H1 (cell line): ENCODE data around the gene CAD. TPM values are rescaled to one million over a fixed set of nuclear protein-coding genes. Genes with fewer than 3 reads are reported as not detected.

ENCODE experiments used
- CTCF ChIA-PET: fragments of 300-600 bp; sonication (Branson Sonifier 250); formaldehyde crosslinking; loops from one replicate; lab custom pipeline; 2021; ENCODE audit not compliant: partially characterized antibody; lab: Charles Lee
- POLR2A ChIA-PET: fragments of 300-600 bp; sonication (Branson Sonifier 250); formaldehyde crosslinking; loops from one replicate; lab custom pipeline; 2021; ENCODE audit warnings: inconsistent platforms; ENCODE audit not compliant: partially characterized antibody; lab: Charles Lee
- DNase-seq, 2 experiments: peaks; one replicate each; pipeline versions ENCODE4 v3.0.0 to v3.0.0-alpha.2; 2010 to 2022; ENCODE audit warnings: low spot score in 2 of 2, low read depth in 1 of 2, mixed read lengths in 1 of 2
- FAIRE-seq: peaks from 2 replicates; lab custom pipeline; 2011; peaks lifted over from hg19 to GRCh38; lab: Jason Lieb, UNC
- H2AFZ ChIP-seq: 2 replicates; pipeline ENCODE4 v1.8.1; 2012; ENCODE audit warnings: low read length, inconsistent platforms
- H2AK5ac ChIP-seq: 2 replicates; pipeline ENCODE4 v1.6.1; 2013; ENCODE audit warnings: low read depth, low read length
- H2BK120ac ChIP-seq: replicated peaks from 2 replicates; pipeline ENCODE3; 2013; ENCODE audit warnings: low read depth, low read length, inconsistent platforms
- H2BK12ac ChIP-seq: 2 replicates; pipeline ENCODE4 v1.6.1; 2013; ENCODE audit warnings: low read depth, low read length
- H2BK15ac ChIP-seq: 2 replicates; pipeline ENCODE4 v1.6.1; 2013; ENCODE audit warnings: low read length
- H2BK20ac ChIP-seq: 2 replicates; pipeline ENCODE4 v1.6.1; 2013; ENCODE audit warnings: low read length
- H2BK5ac ChIP-seq: 2 replicates; pipeline ENCODE4 v1.6.1; 2013; ENCODE audit warnings: low read depth, low read length
- H3K14ac ChIP-seq: 2 replicates; pipeline ENCODE4 v1.6.1; 2013; ENCODE audit warnings: inconsistent platforms; ENCODE audit not compliant: insufficient read length
- H3K18ac ChIP-seq: 2 replicates; pipeline ENCODE4 v1.6.1; 2013; ENCODE audit warnings: low read length; ENCODE audit errors: extremely low read depth
- H3K23ac ChIP-seq: 2 replicates; pipeline ENCODE4 v1.6.1; 2013; ENCODE audit warnings: inconsistent platforms; ENCODE audit not compliant: insufficient read length
- H3K23me2 ChIP-seq: 2 replicates; pipeline ENCODE4 v1.6.1; 2013; ENCODE audit warnings: low read depth, low read length
- H3K27ac ChIP-seq: 2 replicates; pipeline ENCODE4 v1.6.1; 2011; ENCODE audit warnings: low read depth, low read length, inconsistent platforms
- H3K27me3 ChIP-seq, 4 experiments: replicated peaks in 1 of 4; 1 replicate in 1 of 4; 2 replicates in 3 of 4; pipeline versions ENCODE4 v1.6.1 to v1.8.1; 2011 to 2013; ENCODE audit warnings: low read length in 3 of 4, mild to moderate bottlenecking in 3 of 4, inconsistent platforms in 2 of 4, mixed read lengths in 2 of 4, moderate library complexity in 1 of 4; ENCODE audit not compliant: control insufficient read depth in 3 of 4, insufficient read depth in 3 of 4; ENCODE audit errors: extremely low read depth in 1 of 4
- H3K36me3 ChIP-seq, 4 experiments: 2 replicates each; pipeline versions ENCODE4 v1.6.1 to v1.8.1; 2011 to 2013; ENCODE audit warnings: mild to moderate bottlenecking in 4 of 4, low read length in 3 of 4, moderate library complexity in 2 of 4, control low read depth in 1 of 4, inconsistent platforms in 1 of 4; ENCODE audit not compliant: insufficient read depth in 4 of 4, control insufficient read depth in 2 of 4
- H3K4ac ChIP-seq: replicated peaks from 2 replicates; pipeline ENCODE3; 2013; ENCODE audit warnings: low read length, low read depth, mixed read lengths, inconsistent platforms; ENCODE audit not compliant: insufficient read length
- H3K4me1 ChIP-seq, 4 experiments: replicated peaks in 1 of 4; 1 replicate in 1 of 4; 2 replicates in 3 of 4; pipeline versions ENCODE4 v1.6.1 to v1.8.1; 2011 to 2013; ENCODE audit warnings: low read length in 3 of 4, inconsistent platforms in 2 of 4, mixed read lengths in 1 of 4; ENCODE audit not compliant: insufficient read depth in 4 of 4, control insufficient read depth in 3 of 4
- H3K4me2 ChIP-seq, 2 experiments: 2 replicates each; pipeline versions ENCODE4 v1.6.1 to v1.8.1; 2011 to 2013; ENCODE audit warnings: low read depth in 2 of 2, low read length in 2 of 2, control low read depth in 1 of 2, inconsistent platforms in 1 of 2, mild to moderate bottlenecking in 1 of 2; ENCODE audit not compliant: insufficient read depth in 1 of 2
- H3K4me3 ChIP-seq, 4 experiments: fragments of 200-600, 300-600 bp in 1 of 4; sonication (generic), shearing (Covaris generic), sonication (Bioruptor Twin) in 1 of 4; 2 replicates each; pipeline versions ENCODE4 v1.5.1 to v1.8.1; 2011 to 2016; ENCODE audit warnings: low read length in 4 of 4, low read depth in 3 of 4, control low read depth in 2 of 4, inconsistent platforms in 2 of 4, mild to moderate bottlenecking in 2 of 4, mixed read lengths in 1 of 4, moderate library complexity in 1 of 4; ENCODE audit not compliant: insufficient read depth in 2 of 4; ENCODE audit errors: extremely low read depth in 1 of 4
- H3K56ac ChIP-seq: replicated peaks from 2 replicates; pipeline ENCODE3; 2013; ENCODE audit warnings: low read depth, mild to moderate bottlenecking, mixed read lengths, low read length, inconsistent platforms; ENCODE audit not compliant: insufficient read length
- H3K79me1 ChIP-seq: 2 replicates; pipeline ENCODE4 v1.6.1; 2013; ENCODE audit warnings: low read depth, low read length, control low read depth
- H3K79me2 ChIP-seq, 2 experiments: 2 replicates each; pipeline versions ENCODE4 v1.6.1 to v1.8.1; 2012 to 2013; ENCODE audit warnings: low read length in 2 of 2, mild to moderate bottlenecking in 2 of 2, inconsistent platforms in 1 of 2; ENCODE audit not compliant: insufficient read depth in 2 of 2, control insufficient read depth in 1 of 2
- H3K9ac ChIP-seq, 4 experiments: replicated peaks in 1 of 4; 1 replicate in 1 of 4; 2 replicates in 3 of 4; pipeline versions ENCODE4 v1.6.1 to v1.8.1; 2011 to 2013; ENCODE audit warnings: low read depth in 3 of 4, low read length in 3 of 4, control low read depth in 2 of 4, mild to moderate bottlenecking in 2 of 4, moderate library complexity in 2 of 4, inconsistent platforms in 1 of 4; ENCODE audit errors: extremely low read depth in 1 of 4
- H3K9me3 ChIP-seq, 2 experiments: 2 replicates each; pipeline versions ENCODE4 v1.6.1 to v1.8.1; 2012 to 2013; ENCODE audit warnings: mild to moderate bottlenecking in 2 of 2, moderate library complexity in 2 of 2, control low read depth in 1 of 2, inconsistent platforms in 1 of 2, low read depth in 1 of 2, low read length in 1 of 2, mixed read lengths in 1 of 2; ENCODE audit not compliant: insufficient read depth in 2 of 2
- H4K20me1 ChIP-seq, 2 experiments: replicated peaks in 1 of 2; 2 replicates each; pipeline versions ENCODE3 to v1.8.1; 2011 to 2013; ENCODE audit warnings: inconsistent platforms in 2 of 2, low read length in 2 of 2, mild to moderate bottlenecking in 1 of 2; ENCODE audit not compliant: insufficient read depth in 2 of 2, control insufficient read depth in 1 of 2
- H4K5ac ChIP-seq: 2 replicates; pipeline ENCODE4 v1.6.1; 2013; ENCODE audit warnings: low read length, low read depth, mixed read lengths, inconsistent platforms; ENCODE audit not compliant: insufficient read length
- H4K8ac ChIP-seq: 2 replicates; pipeline ENCODE4 v1.8.0; 2013; ENCODE audit warnings: mild to moderate bottlenecking, moderate library complexity, low read length, inconsistent platforms; ENCODE audit not compliant: insufficient read depth; ENCODE audit errors: extremely low read depth
- H4K91ac ChIP-seq: replicated peaks from 2 replicates; pipeline ENCODE3; 2013; ENCODE audit warnings: low read length, mixed read lengths, inconsistent platforms; ENCODE audit not compliant: insufficient read length
- EP300 ChIP-seq, 2 experiments: IDR thresholded peaks; 1 replicate in 1 of 2; 2 replicates in 1 of 2; pipeline ENCODE4 v1.6.1; 2011 to 2012; ENCODE audit warnings: low read depth in 2 of 2, low read length in 2 of 2, mild to moderate bottlenecking in 2 of 2, borderline replicate concordance in 1 of 2, inconsistent platforms in 1 of 2, moderate library complexity in 1 of 2
- POLR2A ChIP-seq, 2 experiments: IDR thresholded peaks; 1 replicate in 1 of 2; 2 replicates in 1 of 2; pipeline ENCODE4 v1.6.1; 2011; ENCODE audit warnings: low read depth in 2 of 2, low read length in 2 of 2, mild to moderate bottlenecking in 2 of 2; ENCODE audit errors: control extremely low read depth in 1 of 2
- RXRA ChIP-seq: IDR thresholded peaks from 2 replicates; pipeline ENCODE4 v1.6.1; 2011; ENCODE audit warnings: low read depth, mild to moderate bottlenecking, low read length, moderate library complexity; ENCODE audit not compliant: insufficient read depth
- ZNF274 ChIP-seq: IDR thresholded peaks from 2 replicates; pipeline ENCODE4 v1.7.0; 2012; ENCODE audit warnings: low read length, borderline replicate concordance; ENCODE audit errors: extremely low read depth
- WGBS, 2 experiments: shearing (Covaris generic) in 1 of 2; methylation state at CpG; one replicate each; pipeline versions ENCODE4 v1.1.6 to v1.1.7; 2013 to 2015; ENCODE audit warnings: low lambda C conversion rate in 2 of 2, mixed read lengths in 2 of 2, inconsistent platforms in 1 of 2, low coverage in 1 of 2, missing lambda C conversion rate in 1 of 2; ENCODE audit not compliant: insufficient replicate concordance in 2 of 2, insufficient coverage in 1 of 2, insufficient read length in 1 of 2; ENCODE audit errors: extremely low coverage in 1 of 2, missing lambda C conversion rate in 1 of 2; 5-methylcytosine and 5-hydroxymethylcytosine counted together
- polyA plus RNA-seq, 7 experiments: library from polyadenylated mRNA; depleted of rRNA in 3 of 7; stranded (reverse) in 5 of 7; unstranded in 2 of 7; fragments of >200 nt in 5 of 7; fragments of 200-250 nt in 2 of 7; gene quantifications; 1 replicate in 5 of 7; 2 replicates in 1 of 7; 4 replicates in 1 of 7; pipeline versions ENCODE4 v1.2.1 to v1.2.3, GENCODE V29; 2011 to 2013; ENCODE audit warnings: missing spikeins in 2 of 7, mixed read lengths in 2 of 7
- total RNA-seq: library from RNA; stranded (reverse); fragmentation: NEBNext Ultra II Directional; extraction: Animal tissue kit (Norgen Biotek cat#: 25700); gene quantifications from 2 replicates; pipeline ENCODE4 v1.2.1, GENCODE V29; 2021

Gene CAD
- total and polyA plus RNA-seq, 2 of the 8 experiments (the other 6 are each of a cell fraction or from before 2014, with no cell fraction given) = 130 to 146 TPM

DNA sequence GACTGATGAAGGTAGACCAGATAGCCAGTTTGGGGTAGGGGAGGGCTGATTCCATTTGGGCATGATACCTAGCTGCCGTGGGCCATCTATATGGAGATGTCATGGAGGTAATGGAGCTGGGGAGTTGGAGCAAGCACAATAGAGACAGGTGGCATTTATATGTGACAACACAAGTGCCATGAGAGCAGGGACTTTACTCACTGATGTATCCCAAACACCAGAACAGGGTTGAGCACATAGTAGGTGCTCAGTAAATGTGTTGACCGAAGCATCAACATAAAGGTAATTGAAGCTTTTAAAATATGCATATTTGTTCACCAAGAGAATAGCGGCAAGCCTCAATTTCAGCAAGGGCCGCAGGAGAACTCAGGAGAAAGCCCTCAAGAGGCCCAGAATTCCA is 30.7 kb downstream of the CAD start:
- Histone ChIP-seq H2BK120ac (no peak overlapping the region), H3K18ac (no peak overlapping the region), H3K9ac (no peak overlapping the region), H3K79me1 (no peaks in the 10 kb centered on the region), H3K4me2 (no peak overlapping the region), H3K79me2 (no peaks in the 10 kb centered on the region), H3K23me2 (no peaks in the 10 kb centered on the region; the same call in 1 of the 2 replicates), H2BK12ac (no peak overlapping the region), H4K20me1 (peaks cover 0 to 2% of the 10 kb centered on the region in 2 experiments), H3K56ac (no peak overlapping the region), H2AK5ac (no peak overlapping the region), H3K4me1 (peaks cover 2 to 11% (median 6%) of the 10 kb centered on the region in 4 experiments), H2BK5ac (no peak overlapping the region), H3K27me3 (peaks cover 0 to 6% (median 2%) of the 10 kb centered on the region in 4 experiments; a peak in 5 of 7 replicates), H2BK15ac (no peak overlapping the region), H3K4ac (no peak overlapping the region), H3K36me3 (peaks cover 9 to 18% (median 17%) of the 10 kb centered on the region in 4 experiments), H2AFZ (no peak overlapping the region), H2BK20ac (no peak overlapping the region), H4K91ac (no peak overlapping the region), H3K9me3 (no peaks in the 10 kb centered on the region), H4K5ac (no peak overlapping the region), H4K8ac (no peak overlapping the region), H3K4me3 (no peak overlapping the region), H3K27ac (no peak overlapping the region), H3K14ac (no peak overlapping the region), H3K23ac (no peak overlapping the region)
- ChIA-PET POLR2A (interaction anchor here (0.6 to 32.6 kb wide), 22 partner anchors 10 to 198 kb away, joined by 3 to 835 read pairs (median 9); partner anchors contain the start of genes ABHD1, ATRAID, CAD and DNAJC5G), CTCF (interaction anchor here (0.8 to 8.3 kb wide), 12 partner anchors 8 to 90 kb away, joined by 3 to 180 read pairs (median 6); partner anchors contain the start of genes DNAJC5G, TRIM54 and UCN)
- FAIRE-seq (no peak), DNase-seq (no peak)
- WGBS, 2 experiments = 75% methylated on average over 4 of the region's 4 CpGs; no CpG with 5 or more reads in 1 of the 2 experiments
- TF ChIP-seq RXRA (no peak), EP300 (IDR thresholded peaks at IDR 0.05; ENCODE audit: borderline replicate concordance in 1 of 2, low read depth in 2 of 2, low read length in 2 of 2) (no peak), POLR2A (IDR thresholded peaks at IDR 0.05; ENCODE audit: control extremely low read depth in 1 of 2, low read depth in 2 of 2, low read length in 2 of 2) (peak; percentile 50 to 66), ZNF274 (no peak)
